Thoracic aorta (tissue), 2 donors: ENCODE measurements around the gene DNM1L. TPM values are rescaled to one million over a fixed set of nuclear protein-coding genes. Genes with fewer than 3 reads are reported as not detected.

ENCODE experiments used
- ATAC-seq: fragments of 150-250 bp; one replicate; pipeline ENCODE4 v1.8.0; 2017; ENCODE audit warnings: low read depth; ENCODE audit not compliant: insufficient number of reproducible peaks, low FRiP score
- DNase-seq: peaks from one replicate; pipeline ENCODE4 v3.0.0-alpha.2; 2020; ENCODE audit warnings: low spot score
- H3K27ac ChIP-seq, 2 donors: fragments of 200-600 bp; sonication (generic); 1 replicate in 1 of 2; 2 replicates in 1 of 2; pipeline ENCODE4 v1.5.1; 2016; ENCODE audit warnings: mild to moderate bottlenecking in 2 of 2, moderate library complexity in 2 of 2
- H3K27me3 ChIP-seq: fragments of 200-600 bp; sonication (generic); replicated peaks from 2 replicates; pipeline ENCODE4 v1.6.0; 2016; ENCODE audit warnings: mild to moderate bottlenecking; ENCODE audit not compliant: insufficient read depth
- H3K36me3 ChIP-seq: fragments of 200-600 bp; sonication (generic); one replicate; pipeline ENCODE4 v1.5.1; 2016
- H3K4me1 ChIP-seq, 2 donors: fragments of 200-600 bp; sonication (generic); 1 replicate in 1 of 2; 2 replicates in 1 of 2; pipeline versions ENCODE4 v1.5.1 to v1.6.0; 2016; ENCODE audit warnings: low read depth in 2 of 2, mild to moderate bottlenecking in 1 of 2; ENCODE audit not compliant: control insufficient read depth in 1 of 2
- H3K4me3 ChIP-seq: fragments of 200-600 bp; sonication (generic); 2 replicates; pipeline ENCODE4 v1.5.1; 2016; ENCODE audit warnings: mild to moderate bottlenecking
- H3K9me3 ChIP-seq: fragments of 200-600 bp; sonication (generic); 2 replicates; pipeline ENCODE4 v1.5.1; 2016
- CTCF ChIP-seq: fragments of 200-600 bp; sonication (generic); IDR thresholded peaks from one replicate; pipeline ENCODE4 v1.5.1; 2019; ENCODE audit warnings: antibody characterized with exemption
- total RNA-seq, 2 donors: library from RNA; depleted of rRNA; stranded (reverse); fragments of >200 nt; gene quantifications; one replicate each; pipeline versions ENCODE4 v1.1.0 to v1.2.3, GENCODE V29; 2016

The DNM1L gene
- total RNA-seq, result 10 to 100 TPM; 59.8 to 86.1 TPM

DNA sequence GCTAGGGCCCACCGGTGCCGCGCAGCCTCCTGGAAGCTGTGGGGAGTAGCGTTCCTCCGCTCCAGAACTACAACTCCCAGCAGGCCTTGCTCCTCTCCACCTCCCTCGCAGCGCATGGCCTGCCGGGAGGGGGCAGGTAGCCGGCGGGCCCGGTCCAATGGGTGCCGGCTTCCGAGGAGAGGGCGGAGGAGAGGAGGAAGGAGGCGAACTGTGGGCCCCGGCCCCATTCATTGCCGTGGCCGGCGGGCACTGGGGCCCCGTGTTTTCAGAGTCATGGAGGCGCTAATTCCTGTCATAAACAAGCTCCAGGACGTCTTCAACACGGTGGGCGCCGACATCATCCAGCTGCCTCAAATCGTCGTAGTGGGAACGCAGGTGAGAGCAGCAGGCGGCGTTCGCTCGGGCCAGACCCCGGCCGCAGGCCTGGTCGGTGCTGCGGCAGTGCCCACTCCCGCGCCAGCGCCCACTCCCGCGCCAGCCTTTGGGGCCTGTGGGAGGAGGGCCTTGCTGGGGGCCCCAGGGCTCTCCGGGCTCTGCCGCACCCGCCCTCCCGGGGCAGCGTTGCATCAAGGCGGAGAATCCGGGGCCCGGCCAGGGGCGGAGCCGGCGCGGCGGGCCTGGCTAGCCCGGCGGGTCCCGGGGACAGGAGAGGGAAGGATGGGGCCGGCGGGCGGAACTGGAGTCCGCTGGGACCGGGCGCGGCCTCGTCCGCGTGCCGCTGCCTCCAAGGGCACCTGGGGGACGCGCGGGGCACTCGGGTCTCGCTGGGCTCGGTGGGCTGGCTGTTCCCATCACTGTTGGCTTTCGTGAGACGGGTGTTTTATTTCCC lies at the start of gene DNM1L:
DNM1L (plus strand) TSS at position 211 of the 829 bp plus-strand sequence; CDS start at position 274, 63 bp downstream.
- DNase-seq (peak; percentile 86), ATAC-seq (peak; percentile 97)
- Histone ChIP-seq H3K4me1 (peaks cover 11 to 12% of the 10 kb centered on the region in 2 donors), H3K36me3 (no peaks in the 10 kb centered on the region), H3K27ac (peak within 1 kb of the TSS; percentile 85 to 88), H3K27me3 (no peaks in the 10 kb centered on the region), H3K9me3 (no peaks in the 10 kb centered on the region), H3K4me3 (peak within 1 kb of the TSS; percentile 99)
- peak; percentile 16 for TF ChIP-seq CTCF

- ATAC-seq, result no peak
- Histone ChIP-seq H3K27me3 (no peaks in the 10 kb centered on the region), H3K4me1 (no peaks in the 10 kb centered on the region), H3K36me3 (peaks cover 31% of the 10 kb centered on the region), H3K9me3 (no peaks in the 10 kb centered on the region), H3K4me3 (no peak overlapping the region), H3K27ac (no peak overlapping the region)
- TF ChIP-seq CTCF, result no peak
- no peak for DNase-seq
Observed at GRCh38 chr12:32641287-32641901, 37.7 kb upstream of the DNM1L start.

DNA sequence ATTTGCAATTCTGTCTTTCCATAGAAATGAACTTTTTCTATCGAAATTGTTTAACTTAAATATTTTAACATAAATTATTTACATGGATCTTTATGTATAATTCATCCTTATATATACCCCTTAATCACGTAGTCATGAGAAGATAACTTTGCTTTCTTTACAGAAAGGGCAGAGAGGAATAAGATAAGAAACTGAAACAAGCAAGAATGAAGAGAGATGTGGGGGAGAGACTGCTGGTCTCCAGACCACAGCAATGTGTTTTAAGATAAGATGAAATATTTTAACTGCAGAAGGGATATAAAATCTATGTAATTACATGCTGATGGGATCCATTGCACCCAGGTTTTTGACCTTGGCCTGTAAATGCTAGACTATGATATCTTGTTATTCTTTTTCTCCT lies 34.7 kb upstream of the DNM1L start:
- Histone ChIP-seq H3K4me3 (no peak overlapping the region), H3K27ac (no peak overlapping the region), H3K4me1 (no peaks in the 10 kb centered on the region), H3K9me3 (no peaks in the 10 kb centered on the region), H3K27me3 (no peaks in the 10 kb centered on the region), H3K36me3 (peaks cover 15% of the 10 kb centered on the region)
- ATAC-seq (no peak), DNase-seq (no peak)
- no peak for TF ChIP-seq CTCF

GRCh38 chr12:32647275-32647674 lies 31.8 kb upstream of the DNM1L start:
- Histone ChIP-seq H3K4me3 (no peak overlapping the region), H3K36me3 (no peaks in the 10 kb centered on the region), H3K9me3 (no peaks in the 10 kb centered on the region), H3K27me3 (no peaks in the 10 kb centered on the region), H3K4me1 (no peaks in the 10 kb centered on the region), H3K27ac (no peak overlapping the region)
- no peak for DNase-seq
- ATAC-seq, result no peak
- TF ChIP-seq CTCF, result no peak

- no peak for DNase-seq
- ATAC-seq, result no peak
- Histone ChIP-seq H3K36me3 (no peaks in the 10 kb centered on the region), H3K27ac (no peak overlapping the region), H3K9me3 (no peaks in the 10 kb centered on the region), H3K4me1 (no peaks in the 10 kb centered on the region), H3K4me3 (no peak overlapping the region), H3K27me3 (no peaks in the 10 kb centered on the region)
- TF ChIP-seq CTCF, result no peak
Observed at GRCh38 chr12:32650508-32650907, 28.6 kb upstream of the DNM1L start.
